GM21390 (cell line): ENCODE data around the gene ARHGEF25.
A peak's percentile ranks its signal among the peaks of the same experiment; 100 is the strongest.

Experiments
- ATAC-seq: cut with Tn5 transposase; IDR thresholded peaks from one replicate; pipeline ENCODE4 v1.9.1; 2021; ENCODE audit not compliant: unreplicated experiment

ARHGEF25 gene

DNA sequence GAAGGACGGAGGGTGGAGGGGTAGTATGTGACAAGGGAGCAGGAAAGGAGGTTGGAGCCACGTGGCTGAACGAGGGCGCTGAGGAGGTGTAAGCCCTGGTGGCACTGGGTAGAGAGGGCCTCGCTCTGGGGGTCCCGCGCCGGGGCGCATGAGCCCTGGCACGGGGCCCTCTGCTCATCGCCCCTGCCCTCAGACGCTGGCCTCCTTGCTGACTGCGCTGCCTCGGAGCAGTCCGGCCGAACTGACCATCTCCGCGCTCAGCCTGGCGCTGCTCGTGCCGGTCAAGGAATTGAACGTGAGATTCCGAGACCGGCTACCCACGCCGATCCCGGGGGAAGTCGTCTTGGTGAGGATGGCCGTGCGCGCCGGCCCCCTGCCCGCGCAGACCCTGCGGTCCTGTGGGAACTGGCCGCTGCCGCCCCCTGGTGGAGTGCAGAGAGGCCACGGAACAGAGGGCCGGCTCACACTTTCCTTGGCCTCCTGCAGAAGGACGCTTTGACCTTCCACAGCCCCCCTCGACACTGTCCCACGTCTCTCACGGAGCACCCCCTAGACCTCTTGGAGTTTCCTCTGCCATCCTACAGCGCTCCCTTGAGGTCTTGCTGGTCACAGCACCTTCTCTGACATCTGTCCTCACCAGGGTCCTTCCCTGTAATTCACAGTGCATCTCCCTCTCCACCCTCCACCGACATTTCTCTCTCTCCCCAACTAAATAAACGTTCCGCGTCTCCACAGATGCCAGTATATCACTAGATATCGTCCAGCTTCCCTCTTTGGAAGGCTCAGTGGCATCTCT, 10.5 kb downstream of the ARHGEF25 start:
- ATAC-seq, result peak; percentile 51

DNA sequence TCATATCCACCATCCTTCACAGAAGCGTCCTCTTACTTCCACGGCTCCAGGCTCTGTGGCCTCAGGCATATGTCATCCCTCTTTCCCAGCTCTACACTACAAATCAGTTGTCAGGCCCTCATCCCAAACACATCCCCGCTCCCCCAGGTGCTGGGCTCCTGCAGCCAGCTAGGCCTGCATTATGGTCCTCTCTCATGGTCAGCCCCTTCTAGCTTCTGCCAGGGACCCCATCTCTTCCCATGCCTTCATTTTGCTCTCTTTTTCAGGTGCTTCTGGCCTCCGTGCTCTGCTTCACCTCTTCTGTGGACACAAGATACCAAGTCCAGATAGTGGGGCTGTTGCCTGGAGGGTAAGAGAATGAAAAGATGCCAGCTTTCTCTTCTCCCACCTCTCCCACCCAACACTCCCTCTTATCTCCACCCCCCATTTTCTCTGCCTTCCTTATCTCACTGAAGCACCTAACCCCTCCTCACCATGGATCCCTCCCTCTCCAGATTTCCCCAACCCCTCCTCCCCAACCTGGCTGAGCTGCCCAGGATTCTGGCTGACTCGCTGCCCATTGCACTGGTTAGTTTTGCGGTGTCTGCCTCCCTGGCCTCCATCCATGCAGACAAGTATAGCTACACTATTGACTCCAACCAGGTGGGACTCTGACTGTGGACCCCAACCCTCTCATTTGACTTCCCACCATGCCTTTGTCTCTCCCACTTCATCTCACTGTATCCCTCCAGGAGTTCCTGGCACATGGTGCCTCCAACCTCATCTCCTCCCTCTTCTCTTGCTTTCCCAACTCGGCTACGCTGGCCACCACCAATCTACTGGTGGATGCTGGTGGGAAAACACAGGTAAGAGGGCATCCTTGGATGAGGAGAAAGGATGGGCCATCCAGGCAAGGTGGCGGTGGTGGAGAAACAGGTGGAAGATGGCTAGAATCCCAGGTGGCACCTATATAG, 11.3 kb downstream of the ARHGEF25 start:
- ATAC-seq, result no peak

DNA sequence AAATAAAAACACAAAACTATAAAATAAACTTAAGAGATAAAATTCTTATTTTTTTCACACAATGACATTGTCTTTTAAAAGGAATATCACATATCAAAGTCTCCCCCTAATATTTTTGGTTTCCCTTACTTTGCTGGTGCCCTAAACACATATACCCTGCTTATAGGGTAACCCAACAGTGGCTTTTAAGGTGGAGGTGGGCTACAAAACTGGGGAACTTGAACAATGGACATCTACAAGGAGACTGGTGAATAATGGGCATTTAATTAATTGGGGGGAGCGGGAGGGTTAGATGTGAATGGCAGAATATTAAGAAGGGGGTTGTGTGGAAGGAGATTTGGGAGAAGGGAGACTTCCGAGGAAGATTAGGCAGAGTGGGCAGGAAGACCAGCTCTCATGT, 12.2 kb downstream of the ARHGEF25 start:
- no peak for ATAC-seq

DNA sequence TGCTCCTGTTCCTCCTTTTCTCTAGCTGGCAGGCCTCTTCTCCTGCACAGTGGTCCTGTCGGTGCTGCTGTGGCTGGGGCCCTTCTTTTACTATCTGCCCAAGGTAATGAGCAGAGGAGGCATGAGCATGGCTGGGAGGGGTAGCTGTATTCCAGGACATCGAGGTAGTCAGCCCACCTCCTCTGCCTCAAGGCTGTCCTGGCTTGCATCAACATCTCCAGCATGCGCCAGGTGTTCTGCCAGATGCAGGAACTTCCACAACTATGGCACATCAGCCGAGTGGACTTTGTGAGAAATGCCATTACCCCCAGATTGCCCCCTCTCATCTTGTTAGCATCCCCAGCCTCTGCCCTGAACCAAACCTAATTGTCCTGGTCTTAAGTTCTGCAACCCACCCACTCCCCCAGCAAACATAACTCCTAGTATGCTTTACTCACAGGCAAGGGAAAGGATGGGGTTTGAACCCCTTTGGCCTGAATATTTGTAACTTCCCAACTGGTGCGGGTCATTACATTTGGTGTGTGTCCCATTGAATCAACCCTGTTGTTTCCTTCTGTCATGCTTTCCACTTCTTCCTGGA, 12.7 kb downstream of the ARHGEF25 start:
- ATAC-seq, result no peak

DNA sequence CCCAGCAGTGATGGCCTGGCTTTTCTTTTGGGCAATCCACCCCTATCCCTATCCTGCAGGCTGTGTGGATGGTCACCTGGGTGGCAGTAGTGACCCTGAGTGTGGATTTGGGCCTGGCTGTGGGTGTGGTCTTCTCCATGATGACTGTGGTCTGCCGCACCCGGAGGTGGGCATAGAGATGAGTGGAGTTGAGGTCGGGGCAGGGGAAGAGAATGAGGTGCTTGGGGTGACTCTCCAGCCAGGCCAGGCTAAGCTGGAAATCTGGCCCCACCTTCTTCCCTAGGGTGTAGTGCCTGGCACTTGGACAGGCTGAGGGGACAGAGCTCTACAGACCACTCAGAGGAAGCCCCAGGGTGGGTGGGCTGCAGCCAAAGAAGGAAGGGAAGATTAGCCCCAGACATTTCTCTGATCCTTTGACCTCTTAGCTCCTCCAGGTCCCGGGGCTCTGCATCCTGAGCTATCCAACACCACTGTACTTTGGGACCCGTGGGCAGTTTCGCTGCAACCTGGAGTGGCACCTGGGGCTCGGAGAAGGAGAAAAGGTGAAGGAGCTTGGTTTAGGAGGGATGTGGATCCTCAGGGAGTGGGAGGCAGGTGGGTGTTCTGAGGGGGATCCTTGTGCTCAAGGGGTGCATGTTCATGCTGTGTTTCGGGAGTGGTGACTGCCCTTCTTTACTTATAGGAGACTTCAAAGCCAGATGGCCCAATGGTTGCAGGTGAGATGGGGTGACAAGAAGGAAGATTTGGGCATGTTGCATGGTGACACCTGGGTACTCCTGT, 13.4 kb downstream of the ARHGEF25 start:
- ATAC-seq, result no peak

DNA sequence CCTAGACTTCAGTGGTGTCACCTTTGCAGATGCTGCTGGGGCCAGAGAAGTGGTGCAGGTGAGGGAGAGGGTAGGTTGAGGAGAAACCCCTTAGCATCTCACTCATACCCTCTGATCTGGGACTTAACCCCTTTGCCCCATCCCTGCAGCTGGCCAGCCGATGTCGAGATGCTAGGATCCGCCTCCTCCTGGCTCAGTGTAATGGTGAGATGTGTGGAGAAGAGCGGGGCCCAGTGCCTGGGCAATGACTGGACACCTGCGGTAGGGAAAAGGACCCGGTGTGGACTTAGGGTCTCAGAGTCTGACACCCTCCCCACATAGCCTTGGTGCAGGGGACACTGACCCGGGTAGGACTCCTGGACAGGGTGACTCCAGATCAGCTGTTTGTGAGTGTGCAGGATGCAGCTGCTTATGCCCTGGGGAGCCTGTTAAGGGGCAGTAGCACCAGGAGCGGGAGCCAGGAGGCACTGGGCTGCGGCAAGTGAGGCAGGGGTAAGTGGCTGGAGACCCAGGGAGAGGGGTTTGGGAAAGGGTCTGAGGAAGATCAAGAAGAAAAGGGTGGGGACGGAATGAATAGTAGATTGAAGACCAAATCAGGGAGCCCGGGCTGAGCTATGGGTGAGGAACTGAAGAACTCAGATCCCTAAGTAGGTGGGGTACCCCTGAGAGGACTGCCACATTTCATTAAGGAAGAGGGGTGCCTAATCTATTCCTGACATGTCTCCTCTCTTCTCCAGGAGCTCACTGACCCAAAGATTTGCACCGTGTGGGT, 14.2 kb downstream of the ARHGEF25 start:
- ATAC-seq, result no peak

DNA sequence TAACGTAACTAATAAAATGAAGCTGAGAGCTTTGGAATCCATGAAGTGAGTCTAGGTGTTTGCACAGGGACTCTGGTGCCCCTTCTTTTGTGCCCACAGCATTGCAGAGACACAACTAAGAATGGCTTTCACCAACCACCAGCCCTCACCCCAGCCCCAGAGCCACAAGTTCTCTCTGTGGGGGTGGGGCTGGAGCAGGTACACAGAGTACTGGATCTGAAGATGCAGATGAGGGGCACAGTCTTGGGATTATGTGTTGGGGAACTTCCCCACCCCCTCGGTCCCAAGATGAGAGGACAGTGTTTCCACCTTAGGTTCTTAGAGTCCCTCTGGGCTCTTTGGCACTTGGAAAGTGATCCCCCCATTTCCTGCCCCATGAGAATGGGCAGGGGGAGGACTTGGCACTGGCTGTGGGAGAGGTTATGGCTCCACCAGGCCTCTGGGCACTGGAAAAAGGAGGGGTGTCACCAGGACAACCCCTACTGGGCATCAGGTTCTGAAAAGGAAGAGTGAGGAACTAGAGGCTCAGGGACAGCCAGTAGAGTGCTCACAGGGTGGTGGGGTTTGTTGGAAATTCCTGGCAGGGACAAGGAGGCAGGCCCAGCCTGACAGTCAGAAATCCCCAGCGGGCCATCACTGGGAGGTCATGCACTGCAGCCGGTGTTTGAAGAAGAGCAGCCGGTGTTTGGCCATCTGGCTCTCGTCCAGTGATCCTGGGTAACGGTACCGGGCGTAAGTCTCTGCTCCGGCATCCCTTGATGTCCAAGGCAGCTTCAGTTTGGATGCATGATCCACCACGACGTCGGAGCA, 15.1 kb downstream of the ARHGEF25 start:
- no peak for ATAC-seq

DNA sequence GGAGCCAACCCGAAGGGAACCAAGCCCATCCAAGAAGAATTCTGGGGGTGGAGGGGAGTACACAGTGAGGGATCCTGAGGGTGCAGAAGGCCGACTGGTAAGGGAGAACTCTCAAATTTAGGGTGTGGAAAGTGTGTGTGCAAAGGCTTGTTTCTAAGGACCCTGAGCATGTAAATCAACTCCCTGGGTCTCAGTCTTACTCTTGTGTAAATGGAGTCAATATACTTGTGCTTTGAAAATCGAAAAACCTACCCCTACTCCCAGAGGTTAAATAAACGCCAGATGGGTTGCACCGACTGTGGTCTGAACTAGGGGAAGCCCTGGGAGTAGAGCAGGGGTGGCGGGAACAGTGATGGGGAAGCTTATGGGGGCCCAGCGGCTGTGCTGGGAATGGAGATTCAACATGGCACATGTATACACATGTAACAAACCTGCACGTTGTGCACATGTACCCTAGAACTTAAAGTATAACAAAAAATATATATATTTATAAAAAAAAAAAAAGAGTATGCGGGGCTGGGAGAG, 15.7 kb downstream of the ARHGEF25 start:
- no peak for ATAC-seq

DNA sequence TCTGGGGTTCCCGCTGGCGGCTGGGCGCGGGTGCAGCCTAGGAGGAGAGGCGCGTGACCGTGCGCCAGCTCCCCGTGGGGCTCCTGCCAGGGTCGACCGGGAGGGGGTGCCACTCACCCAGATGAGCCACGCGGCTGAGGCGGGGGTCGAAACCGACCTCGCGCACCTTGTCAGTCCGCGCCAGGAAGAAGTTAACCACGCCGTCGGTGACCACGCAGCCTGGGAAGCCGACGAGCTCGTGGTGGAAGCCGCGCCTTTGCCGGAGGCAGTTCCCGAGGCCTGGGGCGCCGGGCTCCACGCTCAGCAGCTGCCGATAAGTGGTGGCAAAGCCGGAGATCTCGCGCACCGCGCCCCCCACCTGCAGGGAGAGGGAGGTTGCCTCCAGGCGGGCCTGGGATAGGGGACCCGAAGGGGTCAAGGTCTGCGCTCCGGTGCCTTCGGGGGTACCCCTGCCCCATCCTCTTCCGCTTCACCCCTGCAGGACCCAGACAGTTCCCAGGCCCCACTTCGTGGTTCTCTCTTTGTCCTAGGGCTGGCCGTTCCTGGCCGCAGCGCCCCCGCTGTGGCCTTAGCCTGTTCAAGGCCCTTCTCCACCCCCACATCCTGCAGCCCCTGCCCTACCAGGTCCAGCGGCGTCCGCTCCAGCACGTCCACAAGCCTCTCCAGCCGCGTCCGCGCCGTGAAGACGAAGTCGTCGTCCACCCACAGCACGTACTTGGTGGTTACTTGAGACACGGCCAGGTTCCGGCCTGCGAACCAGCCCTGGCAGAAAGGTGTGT, 16.5 kb downstream of the ARHGEF25 start:
- ATAC-seq, result no peak

DNA sequence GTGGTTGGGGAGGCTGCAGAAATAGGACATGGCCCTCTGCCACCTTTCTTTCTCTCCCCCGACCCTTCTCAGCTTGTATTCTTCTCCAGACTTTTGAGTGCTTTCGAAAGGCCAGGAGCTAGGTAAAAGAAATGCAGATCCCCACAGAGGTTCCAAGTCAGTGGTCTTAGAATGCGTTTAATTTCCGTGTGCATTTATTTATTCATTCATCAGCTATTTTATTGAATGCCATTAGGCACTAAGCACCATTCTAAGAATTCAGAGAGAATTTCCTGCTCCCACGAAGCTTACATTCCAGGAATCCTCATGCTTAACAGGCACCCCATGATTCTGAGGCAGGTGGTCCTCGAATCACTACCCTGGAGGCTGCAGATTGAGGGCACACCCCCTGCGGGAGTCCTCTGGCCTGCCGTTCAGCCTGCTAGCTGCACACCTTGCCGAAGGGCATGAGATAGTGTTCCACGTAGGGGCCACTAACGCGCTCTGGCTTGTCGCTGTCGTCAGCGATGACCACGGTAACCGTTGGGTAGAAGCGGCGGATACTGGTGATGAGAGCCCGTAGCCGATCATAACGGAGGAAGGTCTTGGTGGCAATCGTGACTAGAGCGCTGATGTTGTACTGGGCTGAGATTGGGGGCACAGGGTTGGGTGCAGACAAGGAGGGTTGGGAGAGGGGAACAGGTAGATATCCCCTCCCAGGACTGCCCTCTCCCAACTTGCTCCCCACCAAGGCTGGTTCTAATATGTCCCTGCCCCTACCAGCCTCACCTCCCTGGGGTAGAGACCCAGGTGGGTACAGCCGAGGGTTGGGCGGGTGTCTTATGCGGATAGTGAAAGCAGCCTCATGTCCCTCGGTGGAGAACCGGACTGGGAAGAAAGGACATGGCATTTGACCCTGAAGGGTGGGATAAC, 17.3 kb downstream of the ARHGEF25 start:
- no peak for ATAC-seq

DNA sequence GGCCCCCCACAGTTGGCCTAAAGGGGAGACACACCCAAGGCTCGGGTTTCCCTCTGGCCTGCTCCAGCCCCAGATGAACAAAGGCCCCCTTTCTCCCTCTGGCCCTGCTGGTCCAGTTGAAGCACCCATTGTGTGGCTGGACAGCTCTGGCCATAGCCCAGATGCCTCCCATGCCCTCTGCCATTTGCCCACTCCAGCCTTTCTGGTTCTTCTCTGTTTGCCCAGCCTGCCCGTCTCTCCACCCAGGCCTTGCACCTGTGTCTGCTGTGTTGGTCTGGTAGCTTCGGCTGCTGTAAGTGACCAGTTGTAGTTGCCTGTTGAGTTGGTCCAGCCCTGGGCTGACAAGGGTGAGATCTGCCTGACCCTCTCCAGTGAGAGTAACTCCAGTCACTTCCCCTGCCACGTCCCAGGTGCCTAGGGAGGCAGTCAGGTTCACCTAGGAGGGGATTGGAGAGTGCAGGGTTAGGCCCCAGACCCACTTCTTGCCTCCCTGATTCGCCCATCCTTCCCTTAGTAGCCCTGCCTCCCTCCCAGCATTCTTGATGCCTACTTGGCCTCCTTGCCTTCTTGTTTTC, 18.7 kb downstream of the ARHGEF25 start:
- no peak for ATAC-seq

DNA sequence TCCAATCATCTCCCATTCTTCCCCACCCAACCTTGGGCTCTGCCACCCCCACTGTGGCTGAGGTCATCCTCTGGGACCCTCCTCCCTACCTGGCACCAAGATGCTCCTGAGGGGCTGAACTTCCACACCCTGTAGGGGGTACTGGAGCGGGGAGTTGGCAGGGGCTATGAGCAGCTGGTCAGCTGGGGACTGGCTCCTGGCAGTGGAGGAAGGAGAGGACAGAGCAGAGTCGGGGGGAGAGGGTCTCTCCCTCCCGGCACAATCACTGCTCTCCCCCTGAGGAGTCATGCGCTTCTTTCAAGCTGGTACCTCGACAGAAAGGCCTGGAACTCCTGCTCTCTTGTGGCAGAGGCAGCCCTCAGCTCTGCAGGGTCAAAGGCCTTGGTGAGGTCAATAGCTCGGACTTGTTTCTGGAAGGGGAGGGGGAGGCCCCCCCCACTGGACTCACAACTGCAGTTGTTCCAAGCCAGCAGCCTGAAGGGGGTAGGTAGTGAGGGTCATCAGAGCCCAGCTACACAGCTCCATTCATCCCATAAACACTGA, 19.7 kb downstream of the ARHGEF25 start:
- ATAC-seq, result no peak

DNA sequence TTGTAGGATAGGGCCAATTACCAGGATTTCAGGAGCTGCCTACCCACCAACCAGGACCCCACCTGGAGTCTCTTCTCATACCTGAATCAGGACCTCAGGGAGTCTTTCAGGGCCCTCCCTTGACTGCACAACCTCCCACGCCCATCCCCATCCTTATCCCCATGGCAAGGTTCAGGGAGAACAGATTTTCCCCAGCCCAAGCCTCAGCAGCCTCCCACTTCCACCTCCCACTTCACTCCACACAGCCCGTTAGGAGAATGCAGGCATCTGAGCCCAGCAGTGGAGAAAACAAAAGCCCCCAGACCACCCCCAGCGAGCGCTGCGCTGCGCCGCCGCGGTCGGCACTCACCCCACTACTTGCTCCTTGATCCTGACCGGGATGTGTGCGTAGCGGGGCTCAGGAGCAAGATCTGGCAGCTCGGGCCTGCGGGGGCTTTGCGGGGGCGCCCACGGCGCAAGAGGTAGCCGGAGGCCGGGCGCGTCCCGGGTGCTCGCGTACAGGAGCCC, 20.4 kb downstream of the ARHGEF25 start:
- no peak for ATAC-seq

DNA sequence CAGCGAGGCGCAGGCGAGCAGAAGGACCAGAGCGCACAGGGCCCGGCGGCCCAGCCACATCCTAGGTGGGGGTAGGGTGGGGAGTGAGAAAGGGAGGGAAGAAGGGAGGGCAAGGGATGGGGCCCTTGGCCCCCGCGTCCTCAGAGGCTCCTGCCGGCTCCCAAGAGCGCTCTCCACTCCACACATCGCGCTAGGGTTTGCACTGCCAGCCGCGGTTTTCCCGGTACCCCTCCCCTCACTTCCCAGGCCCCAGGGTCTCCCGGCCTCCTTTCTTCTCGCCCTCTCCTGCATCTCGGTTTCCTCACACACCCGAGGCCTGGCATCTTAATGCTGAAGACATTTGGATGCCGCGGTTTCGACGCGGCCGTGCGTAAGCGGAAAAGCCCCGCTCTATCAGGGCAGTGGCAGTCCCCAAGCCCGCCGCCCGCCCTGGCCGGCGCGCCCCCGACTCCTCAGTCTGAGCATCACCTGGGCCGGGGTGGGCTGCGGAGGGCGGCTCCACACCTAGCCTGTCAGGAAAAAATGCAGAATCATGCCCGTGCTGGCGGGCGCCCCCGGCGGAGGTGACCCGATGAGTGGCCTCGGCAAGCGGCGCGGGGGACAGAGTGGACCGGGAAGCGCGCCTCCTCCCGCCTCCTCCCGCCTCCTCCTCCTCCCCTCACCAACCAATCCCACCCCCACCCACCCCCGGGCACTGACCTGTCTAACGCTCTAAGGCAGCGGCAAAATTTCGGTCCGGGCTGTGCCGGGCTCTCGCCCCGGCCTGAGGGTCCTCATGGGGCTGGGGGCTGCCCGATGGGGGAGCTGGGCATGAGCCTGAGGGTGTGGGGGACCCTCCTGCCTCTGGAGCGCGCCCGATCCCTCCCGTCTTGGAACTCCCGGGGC, 21.1 kb downstream of the ARHGEF25 start:
- ATAC-seq, result no peak
